ENCODE results near the gene JCAD. TPM values are rescaled to one million over a fixed set of nuclear protein-coding genes. Genes with fewer than 3 reads are reported as not detected.

The JCAD gene
- total and polyA plus RNA-seq, 2 donors (not counting 1 experiment from before 2014, with no cell fraction given), result 3.3 to 27.1 TPM

GRCh38 chr10:30094601-30095000 is 35.2 kb upstream of the JCAD start:
- no peaks in the 10 kb centered on the region for H3K36me3 ChIP-seq (ENCODE audit: control insufficient read depth, insufficient read depth, low read length)
- DNase-seq (ENCODE audit: low read depth in 2 of 2), result no peak
- H3K27me3 ChIP-seq (ENCODE audit: control insufficient read depth, insufficient read depth, low read length), result no peaks in the 10 kb centered on the region
- H2AFZ ChIP-seq (ENCODE audit: low read length), result no peak overlapping the region
- H3K9ac ChIP-seq (ENCODE audit: insufficient read depth, low read length), result no peak overlapping the region
- no peaks in the 10 kb centered on the region for H3K9me3 ChIP-seq (ENCODE audit: control insufficient read depth, insufficient read depth, low read depth, low read length)
- no peaks in the 10 kb centered on the region for H4K20me1 ChIP-seq (ENCODE audit: control insufficient read depth, extremely low read depth, insufficient read depth, low read length)
- H3K79me2 ChIP-seq (ENCODE audit: control insufficient read depth, insufficient read depth, low read length), result no peaks in the 10 kb centered on the region
- H3K4me3 ChIP-seq (replicated peaks in 1 of 4; ENCODE audit: control extremely low read depth in 1 of 4, insufficient read depth in 1 of 4, low read depth in 3 of 4, low read length in 4 of 4), result no peak overlapping the region
- TF ChIP-seq CTCF (conservative IDR thresholded peaks at IDR 0.05 in 1 of 2, IDR thresholded peaks at IDR 0.05 in 1 of 2; ENCODE audit: low read depth in 1 of 2, low read length in 2 of 2) (no peak), EZH2 (IDR thresholded peaks at IDR 0.05; ENCODE audit: low read length, missing control alignments) (no peak)
- no peak overlapping the region for H3K27ac ChIP-seq (ENCODE audit: insufficient read depth, low read length)
- H3K4me2 ChIP-seq (ENCODE audit: extremely low read depth, insufficient read depth, low read length), result no peak overlapping the region
- no peaks in the 10 kb centered on the region for H3K4me1 ChIP-seq (ENCODE audit: control insufficient read depth, extremely low read depth, insufficient read depth, low read length)

- Histone ChIP-seq H3K4me3 (replicated peaks in 1 of 4; ENCODE audit: control extremely low read depth in 1 of 4, insufficient read depth in 1 of 4, low read depth in 3 of 4, low read length in 4 of 4) (no peak overlapping the region), H2AFZ (ENCODE audit: low read length) (no peak overlapping the region), H3K79me2 (ENCODE audit: control insufficient read depth, insufficient read depth, low read length) (no peaks in the 10 kb centered on the region), H3K9me3 (ENCODE audit: control insufficient read depth, insufficient read depth, low read depth, low read length) (no peaks in the 10 kb centered on the region), H3K27me3 (ENCODE audit: control insufficient read depth, insufficient read depth, low read length) (no peaks in the 10 kb centered on the region), H4K20me1 (ENCODE audit: control insufficient read depth, extremely low read depth, insufficient read depth, low read length) (no peaks in the 10 kb centered on the region), H3K4me2 (ENCODE audit: extremely low read depth, insufficient read depth, low read length) (no peak overlapping the region), H3K9ac (ENCODE audit: insufficient read depth, low read length) (no peak overlapping the region), H3K4me1 (ENCODE audit: control insufficient read depth, extremely low read depth, insufficient read depth, low read length) (no peaks in the 10 kb centered on the region), H3K27ac (ENCODE audit: insufficient read depth, low read length) (no peak overlapping the region), H3K36me3 (ENCODE audit: control insufficient read depth, insufficient read depth, low read length) (no peaks in the 10 kb centered on the region)
- TF ChIP-seq EZH2 (IDR thresholded peaks at IDR 0.05; ENCODE audit: low read length, missing control alignments), result no peak
- no peak for TF ChIP-seq CTCF (conservative IDR thresholded peaks at IDR 0.05 in 1 of 2, IDR thresholded peaks at IDR 0.05 in 1 of 2; ENCODE audit: low read depth in 1 of 2, low read length in 2 of 2)
- DNase-seq (ENCODE audit: low read depth in 2 of 2), result no peak
Measured at GRCh38 chr10:30093303-30093950, 34.0 kb upstream of the JCAD start.

GRCh38 chr10:30092151-30092790 is 32.9 kb upstream of the JCAD start:
- no peak overlapping the region for H3K9ac ChIP-seq (ENCODE audit: insufficient read depth, low read length)
- H3K4me2 ChIP-seq (ENCODE audit: extremely low read depth, insufficient read depth, low read length), result no peak overlapping the region
- H3K27me3 ChIP-seq (ENCODE audit: control insufficient read depth, insufficient read depth, low read length), result no peaks in the 10 kb centered on the region
- DNase-seq (ENCODE audit: low read depth in 2 of 2), result peak; percentile 12 to 61
- no peaks in the 10 kb centered on the region for H4K20me1 ChIP-seq (ENCODE audit: control insufficient read depth, extremely low read depth, insufficient read depth, low read length)
- H3K79me2 ChIP-seq (ENCODE audit: control insufficient read depth, insufficient read depth, low read length), result no peaks in the 10 kb centered on the region
- no peaks in the 10 kb centered on the region for H3K9me3 ChIP-seq (ENCODE audit: control insufficient read depth, insufficient read depth, low read depth, low read length)
- H3K36me3 ChIP-seq (ENCODE audit: control insufficient read depth, insufficient read depth, low read length), result no peaks in the 10 kb centered on the region
- H3K4me1 ChIP-seq (ENCODE audit: control insufficient read depth, extremely low read depth, insufficient read depth, low read length), result no peaks in the 10 kb centered on the region
- H3K27ac ChIP-seq (ENCODE audit: insufficient read depth, low read length), result no peak overlapping the region
- no peak overlapping the region for H2AFZ ChIP-seq (ENCODE audit: low read length)
- no peak overlapping the region for H3K4me3 ChIP-seq (replicated peaks in 1 of 4; ENCODE audit: control extremely low read depth in 1 of 4, insufficient read depth in 1 of 4, low read depth in 3 of 4, low read length in 4 of 4)
- TF ChIP-seq EZH2 (IDR thresholded peaks at IDR 0.05; ENCODE audit: low read length, missing control alignments), result no peak
- TF ChIP-seq CTCF (conservative IDR thresholded peaks at IDR 0.05 in 1 of 2, IDR thresholded peaks at IDR 0.05 in 1 of 2; ENCODE audit: low read depth in 1 of 2, low read length in 2 of 2), result no peak
